Heart left ventricle (tissue), 16 donors: ENCODE data around the gene C5orf15. TPM values are rescaled to one million over a fixed set of nuclear protein-coding genes. Genes with fewer than 3 reads are reported as not detected.
A peak's percentile ranks its signal among the peaks of the same experiment; 100 is the strongest.
"Not testable (repeated sequence)": the region's sequence is repeated elsewhere in the genome, so short reads cannot be mapped to it uniquely, and the experiment has no call there.

Experiments used
- ATAC-seq, 4 donors: fragments of 200-7000 bp; cut with Tn5 transposase; one replicate each; pipeline ENCODE4 v1.9.1; 2020 to 2022; ENCODE audit warnings: moderate library complexity in 4 of 4, mild to moderate bottlenecking in 3 of 4, moderate number of reproducible peaks in 1 of 4
- DNase-seq, 5 donors: peaks; one replicate each; pipeline ENCODE4 v3.0.0-alpha.2; 2020
- H3K27ac ChIP-seq, 12 donors: fragments of 200-600 bp; sonication (generic) in 4 of 12; one replicate each; pipeline versions ENCODE4 v1.5.0 to v1.8.0; 2016 to 2022; ENCODE audit warnings: mild to moderate bottlenecking in 2 of 12
- H3K27me3 ChIP-seq, 9 donors: fragments of 200-600 bp; sonication (generic) in 2 of 9; one replicate each; pipeline versions ENCODE4 v1.5.1 to v1.8.0; 2016 to 2022; ENCODE audit warnings: mild to moderate bottlenecking in 3 of 9
- H3K36me3 ChIP-seq, 9 donors: fragments of 200-600 bp; sonication (generic) in 2 of 9; one replicate each; pipeline versions ENCODE4 v1.5.0 to v1.8.0; 2018 to 2022; ENCODE audit warnings: mild to moderate bottlenecking in 2 of 9
- H3K4me1 ChIP-seq, 12 donors: fragments of 200-600 bp; sonication (generic) in 4 of 12; one replicate each; pipeline versions ENCODE4 v1.5.0 to v1.8.0; 2016 to 2022; ENCODE audit warnings: mild to moderate bottlenecking in 3 of 12
- H3K4me3 ChIP-seq, 12 donors: fragments of 200-600 bp; sonication (generic) in 4 of 12; one replicate each; pipeline versions ENCODE4 v1.5.0 to v1.8.0; 2017 to 2022; ENCODE audit warnings: mild to moderate bottlenecking in 9 of 12, moderate library complexity in 4 of 12
- H3K9me3 ChIP-seq, 12 donors: fragments of 200-600 bp; sonication (generic) in 4 of 12; one replicate each; pipeline versions ENCODE4 v1.5.0 to v1.8.0; 2016 to 2022; ENCODE audit warnings: mild to moderate bottlenecking in 1 of 12
- POLR2A ChIP-seq, 2 donors: fragments of 450-650 bp; IDR thresholded peaks; one replicate each; pipeline ENCODE4 v1.6.1; 2017; ENCODE audit warnings: antibody characterized with exemption in 2 of 2, mild to moderate bottlenecking in 2 of 2, moderate library complexity in 2 of 2
- WGBS, 4 donors: extraction: QIAGEN DNeasy Blood & Tissue Kit in 2 of 4; methylation state at CpG; one replicate each; pipeline versions ENCODE4 v1.1.5 to v1.1.7; 2013 to 2018; 5-methylcytosine and 5-hydroxymethylcytosine counted together
- intact Hi-C, 10 donors: fragments of 100-400 bp; cut with DNase I; formaldehyde crosslinking; loops; one replicate each; pipeline versions ENCODE4 v1.11.1 to v1.14.2; 2022
- polyA plus RNA-seq, 2 donors: library from polyadenylated mRNA; stranded (reverse); fragments of 200-250 nt; gene quantifications; one replicate each; pipeline ENCODE4 v1.2.3, GENCODE V29; 2013
- total RNA-seq, 9 donors: library from RNA; depleted of rRNA in 2 of 9; stranded (reverse); fragments of >200 nt in 2 of 9; fragmentation: NEBNext Ultra II Directional in 3 of 9; extraction: Animal tissue kit (Norgen Biotek cat#: 25700) in 3 of 9; gene quantifications; one replicate each; pipeline versions ENCODE4 v1.1.0 to v1.2.4, GENCODE V29; 2016 to 2023
- TF ChIP-seq, protein P1 (sequence below), 12 donors: fragments of 200-600 bp; sonication (generic) in 4 of 12; IDR thresholded peaks; one replicate each; pipeline versions ENCODE4 v1.5.0 to v1.8.0; 2018 to 2022; ENCODE audit warnings: antibody characterized with exemption in 12 of 12, mild to moderate bottlenecking in 5 of 12
- donor health status: ischemic (EF 13 %, LVEDD 7.1; RV severe dilation, severe dysfunction).
- donor health status: healthy with polysubstance abuse.
- donor health status: DM: no; HTN: yes; CAD: no.
- donor health status: DM: no; HTN: no; CAD: no.
- donor health status: ischemic (EF 25% LVEDD 6.9; RV normal size, moderate dysfunction).
- donor health status: ischemic (EF 25% LVEDD 5.7; RV mildly dilated, moderate dysfunction).
- donor health status: healthy.
- donor health status: DM: yes; HTN: yes; CAD: no.
- donor health status: ischemic (EF 35%, LVEDD 5.7; RV mildly dilated, moderate dysfunction).
- donor health status: nonischemic (EF 11% LVEDD 7.7; RV severe dilation, severe dysfunction).
- donor health status: DM: yes; HTN: yes; CAD: no.
- donor health status: PGD.
- donor health status: ischemic (EF 29% LVEDD 5.4; RV normal size, mild dysfunction).
- donor health status: nonischemic (EF 23%, LVEDD 6.1; RV moderate dilation, normal function).

Gene C5orf15
- total and polyA plus RNA-seq, 11 donors = 15.8 to 68.6 (median 35.8) TPM

DNA sequence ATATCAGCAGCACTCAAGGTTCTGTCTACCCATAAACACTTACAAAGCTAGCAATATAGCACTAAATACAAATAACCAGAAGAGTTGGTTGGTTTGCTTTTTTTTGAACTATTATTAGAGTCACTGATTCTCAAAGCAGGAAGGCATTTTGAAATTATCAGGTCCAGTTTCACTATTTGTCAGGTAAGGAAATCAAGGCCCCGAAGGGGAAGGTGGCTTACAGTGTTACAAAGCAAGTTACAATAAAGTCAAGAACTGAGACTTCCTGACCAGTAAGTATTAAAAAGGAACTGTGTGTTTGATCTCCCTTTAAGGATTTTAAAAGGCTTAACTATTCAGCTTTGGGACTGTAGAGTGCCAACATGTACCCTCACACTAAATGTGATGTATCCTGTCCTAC is 10.8 kb downstream of the C5orf15 start:
- Histone ChIP-seq H3K4me1 (peaks cover 3 to 36% (median 19%) of the 10 kb centered on the region in 12 donors), H3K27me3 (no peaks in the 10 kb centered on the region), H3K4me3 (no peak overlapping the region), H3K27ac (peak overlapping the region in 4 of 12 donors; percentile 5 to 31 (median 28)), H3K36me3 (peaks cover 0 to 55% (median 48%) of the 10 kb centered on the region in 9 donors), H3K9me3 (no peaks in the 10 kb centered on the region)
- DNase-seq (no peak), ATAC-seq (no peak)
- intact Hi-C loops = no loop called here
- 65 to 84% (median 75%) methylated on average over 1 of the region's 1 CpG for WGBS, 4 donors
- TF ChIP-seq POLR2A (IDR thresholded peaks at IDR 0.05) = no peak
- TF ChIP-seq, protein P1, sequence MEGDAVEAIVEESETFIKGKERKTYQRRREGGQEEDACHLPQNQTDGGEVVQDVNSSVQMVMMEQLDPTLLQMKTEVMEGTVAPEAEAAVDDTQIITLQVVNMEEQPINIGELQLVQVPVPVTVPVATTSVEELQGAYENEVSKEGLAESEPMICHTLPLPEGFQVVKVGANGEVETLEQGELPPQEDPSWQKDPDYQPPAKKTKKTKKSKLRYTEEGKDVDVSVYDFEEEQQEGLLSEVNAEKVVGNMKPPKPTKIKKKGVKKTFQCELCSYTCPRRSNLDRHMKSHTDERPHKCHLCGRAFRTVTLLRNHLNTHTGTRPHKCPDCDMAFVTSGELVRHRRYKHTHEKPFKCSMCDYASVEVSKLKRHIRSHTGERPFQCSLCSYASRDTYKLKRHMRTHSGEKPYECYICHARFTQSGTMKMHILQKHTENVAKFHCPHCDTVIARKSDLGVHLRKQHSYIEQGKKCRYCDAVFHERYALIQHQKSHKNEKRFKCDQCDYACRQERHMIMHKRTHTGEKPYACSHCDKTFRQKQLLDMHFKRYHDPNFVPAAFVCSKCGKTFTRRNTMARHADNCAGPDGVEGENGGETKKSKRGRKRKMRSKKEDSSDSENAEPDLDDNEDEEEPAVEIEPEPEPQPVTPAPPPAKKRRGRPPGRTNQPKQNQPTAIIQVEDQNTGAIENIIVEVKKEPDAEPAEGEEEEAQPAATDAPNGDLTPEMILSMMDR (IDR thresholded peaks at IDR 0.05) = no peak

DNA sequence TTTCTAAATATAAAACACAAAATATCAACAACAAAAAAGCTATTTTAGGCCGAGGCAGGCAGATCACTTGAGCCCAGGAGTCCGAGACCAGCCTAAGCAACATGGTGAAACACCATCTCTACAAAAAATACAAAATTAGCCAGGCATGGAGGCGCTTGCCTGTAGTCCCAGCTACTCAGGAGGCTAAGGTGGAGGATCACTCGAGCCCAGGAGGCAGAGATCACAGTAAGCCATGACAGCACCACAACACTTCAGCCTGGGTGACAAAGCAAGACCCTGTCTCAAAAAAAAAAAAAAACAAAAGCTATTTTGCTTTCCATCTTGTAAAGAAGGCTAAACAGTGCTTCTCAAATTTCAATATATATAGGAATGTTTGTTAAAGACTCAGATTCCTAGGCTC is 11.3 kb downstream of the C5orf15 start:
- intact Hi-C loops = no loop called here
- Histone ChIP-seq H3K36me3 (peaks cover 0 to 55% (median 48%) of the 10 kb centered on the region in 9 donors), H3K27ac (peak overlapping the region in 4 of 12 donors; percentile 5 to 31 (median 28)), H3K9me3 (no peaks in the 10 kb centered on the region), H3K4me1 (peaks cover 4 to 36% (median 19%) of the 10 kb centered on the region in 12 donors), H3K4me3 (no peak overlapping the region), H3K27me3 (no peaks in the 10 kb centered on the region)
- no peak for ATAC-seq
- 64 to 80% (median 73%) methylated on average over 4 of the region's 4 CpGs for WGBS, 4 donors
- no peak for TF ChIP-seq POLR2A (IDR thresholded peaks at IDR 0.05)
- TF ChIP-seq, protein P1 (IDR thresholded peaks at IDR 0.05) = no peak
- no peak for DNase-seq

DNA sequence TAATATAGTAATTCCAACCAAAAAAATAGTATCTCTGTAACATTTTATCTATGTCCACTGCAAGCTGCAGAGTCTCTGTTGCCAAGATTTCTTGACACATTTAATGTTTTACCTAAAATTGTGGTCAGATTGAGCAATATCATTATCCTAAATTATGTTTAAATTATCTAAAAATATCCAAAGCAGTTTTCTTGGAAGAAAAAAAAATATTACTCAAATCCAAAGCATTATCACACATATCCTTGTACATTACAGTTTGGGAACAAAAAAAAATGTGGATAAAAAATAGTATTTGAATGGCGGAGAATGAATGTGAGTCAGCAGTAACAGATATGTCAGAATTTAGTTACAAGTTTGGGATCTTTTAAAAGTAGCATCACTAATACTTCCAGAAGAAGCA is 12.2 kb downstream of the C5orf15 start:
- intact Hi-C loops, H3K27ac ChIP-seq, ATAC-seq, H3K4me3 ChIP-seq, DNase-seq, H3K9me3 ChIP-seq, H3K27me3 ChIP-seq: not testable (repeated sequence)
- WGBS, 4 donors = 95 to 99% (median 97%) methylated on average over 1 of the region's 1 CpG
- peaks cover 4 to 40% (median 27%) of the 10 kb centered on the region in 12 donors for H3K4me1 ChIP-seq
- H3K36me3 ChIP-seq = peaks cover 0 to 55% (median 48%) of the 10 kb centered on the region in 9 donors

DNA sequence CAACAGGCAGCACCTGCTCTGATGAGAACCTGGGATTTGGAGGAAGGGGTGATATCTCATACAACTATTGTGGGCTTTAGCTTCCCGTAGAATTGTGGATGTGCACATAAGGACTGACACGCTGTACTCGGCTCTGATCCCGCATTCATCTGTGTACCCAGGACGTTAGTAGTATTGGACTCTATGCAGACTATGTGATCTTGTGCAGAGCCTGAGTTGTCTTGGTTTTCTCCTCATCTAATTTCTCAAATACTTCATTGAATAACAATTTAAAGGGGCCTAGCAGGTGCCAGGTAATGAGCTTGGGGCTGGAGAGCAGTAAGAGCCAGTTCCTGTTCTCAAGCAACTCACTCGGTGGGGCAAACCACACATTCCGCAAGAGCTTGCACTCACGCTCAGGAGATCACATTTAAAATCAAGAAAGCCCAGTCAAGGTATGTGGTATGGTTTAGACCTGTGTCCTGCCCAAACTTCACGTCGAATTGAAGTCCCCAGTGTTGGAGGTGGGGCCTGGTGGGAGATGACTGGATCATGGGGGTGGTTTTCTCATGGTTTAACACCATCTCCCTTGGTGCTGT is 14.8 kb downstream of the C5orf15 start:
- WGBS, 4 donors = 74 to 91% (median 84%) methylated on average over 10 of the region's 10 CpGs
- ATAC-seq (peak; percentile 11 to 25 (median 20)), DNase-seq (no peak)
- H3K4me3 ChIP-seq = peak overlapping the region in 5 of 12 donors; percentile 6 to 24 (median 18)
- no peaks in the 10 kb centered on the region for H3K9me3 ChIP-seq
- peaks cover 4 to 49% (median 35%) of the 10 kb centered on the region in 12 donors for H3K4me1 ChIP-seq
- TF ChIP-seq, protein P1 (IDR thresholded peaks at IDR 0.05) = no peak
- TF ChIP-seq POLR2A (IDR thresholded peaks at IDR 0.05) = no peak
- intact Hi-C loops = no loop called here
- no peaks in the 10 kb centered on the region for H3K27me3 ChIP-seq
- peak overlapping the region in 11 of 12 donors; percentile 71 to 87 (median 84) for H3K27ac ChIP-seq
- H3K36me3 ChIP-seq = peaks cover 0 to 43% (median 39%) of the 10 kb centered on the region in 9 donors
